Vagina (tissue), 2 donors: Measurements from ENCODE around the gene PCYT1B.

Experiments used
- CTCF ChIP-seq, 3 experiments: fragments of 450-650 bp in 2 of 3; fragments of 200-600 bp in 1 of 3; sonication (generic) in 1 of 3; IDR thresholded peaks; one replicate each; pipeline ENCODE4 v1.5.1; 2017 to 2019; ENCODE audit warnings: antibody characterized with exemption in 3 of 3, mild to moderate bottlenecking in 2 of 3, moderate library complexity in 2 of 3
- POLR2A ChIP-seq, 2 donors: fragments of 450-650 bp; IDR thresholded peaks; one replicate each; pipeline ENCODE4 v1.6.1; 2017; ENCODE audit warnings: antibody characterized with exemption in 2 of 2, mild to moderate bottlenecking in 2 of 2, moderate library complexity in 2 of 2

- no peak for TF ChIP-seq CTCF (IDR thresholded peaks at IDR 0.05)
- TF ChIP-seq POLR2A (IDR thresholded peaks at IDR 0.05): no peak
Measured at GRCh38 chrX:24619647-24620046, 27.5 kb downstream of the PCYT1B start.
